GM21515 (cell line): ENCODE results near the gene CINP.
"Not testable (repeated sequence)": the region's sequence is repeated elsewhere in the genome, so short reads cannot be mapped to it uniquely, and the experiment has no call there.

Experiments
- ATAC-seq: cut with Tn5 transposase; IDR thresholded peaks from one replicate; pipeline ENCODE4 v1.9.1; 2021; ENCODE audit not compliant: unreplicated experiment

The CINP gene

DNA sequence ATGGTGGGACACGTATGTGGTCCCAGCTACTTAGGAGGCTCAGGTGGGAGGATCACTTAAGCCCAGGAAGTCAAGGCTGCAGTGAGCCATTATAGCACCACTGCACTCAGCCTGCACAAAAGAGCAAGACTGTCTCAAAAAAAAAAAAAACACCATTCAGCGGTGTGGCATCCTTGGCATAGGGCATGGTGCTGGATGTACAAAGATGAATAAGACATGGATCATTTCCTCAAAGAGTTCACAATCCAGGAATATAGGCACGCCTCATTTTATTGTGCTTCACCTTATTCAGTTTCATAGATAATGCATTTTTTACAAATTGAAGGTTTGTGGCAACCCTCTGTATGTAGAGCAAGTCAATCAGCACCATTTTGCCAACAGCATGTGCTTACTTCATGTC lies 6.4 kb downstream of the CINP start:
- no peak for ATAC-seq

DNA sequence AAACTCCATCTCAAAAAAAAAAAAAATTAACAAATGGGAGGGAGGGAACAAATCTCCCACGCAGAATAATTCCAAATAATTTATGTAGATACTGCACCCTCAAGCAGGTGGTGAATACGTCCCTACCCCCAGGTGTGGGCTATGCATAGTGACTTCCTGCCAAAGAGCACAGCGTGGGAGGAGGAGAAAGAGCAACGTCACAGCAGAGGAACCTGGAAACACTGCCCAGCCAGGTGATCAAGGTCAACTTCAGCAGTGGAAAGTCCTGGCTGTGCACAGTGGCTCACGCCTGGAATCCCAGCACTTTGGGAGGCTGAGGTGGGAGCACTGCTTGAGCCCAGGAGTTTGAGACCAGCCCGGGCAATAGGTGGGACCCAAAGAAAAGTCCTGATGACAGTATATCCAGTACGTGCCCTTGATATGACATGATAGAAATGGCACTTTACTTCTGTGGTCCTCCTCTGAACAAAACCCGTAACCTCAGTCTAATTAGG lies 9.5 kb downstream of the CINP start:
- no peak for ATAC-seq

DNA sequence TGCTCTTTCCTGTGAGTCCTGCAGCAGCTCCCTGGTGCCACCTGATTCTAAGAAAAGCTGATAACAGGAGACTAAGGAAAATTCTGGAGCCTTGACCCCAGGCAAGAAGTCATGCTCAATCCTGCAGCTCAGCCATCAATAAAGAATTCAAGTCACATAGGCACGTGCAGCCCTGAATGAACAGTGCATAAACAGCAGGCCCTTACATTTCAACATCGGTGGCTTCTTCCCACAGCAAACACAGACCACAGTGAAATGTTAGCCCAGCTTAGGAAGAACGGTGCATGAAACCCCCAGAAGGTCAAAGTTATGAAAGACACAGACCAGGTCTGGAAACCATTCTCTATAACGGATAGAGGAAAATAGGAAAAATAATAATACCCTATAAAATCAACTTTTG lies 10.5 kb downstream of the CINP start:
- ATAC-seq: no peak

DNA sequence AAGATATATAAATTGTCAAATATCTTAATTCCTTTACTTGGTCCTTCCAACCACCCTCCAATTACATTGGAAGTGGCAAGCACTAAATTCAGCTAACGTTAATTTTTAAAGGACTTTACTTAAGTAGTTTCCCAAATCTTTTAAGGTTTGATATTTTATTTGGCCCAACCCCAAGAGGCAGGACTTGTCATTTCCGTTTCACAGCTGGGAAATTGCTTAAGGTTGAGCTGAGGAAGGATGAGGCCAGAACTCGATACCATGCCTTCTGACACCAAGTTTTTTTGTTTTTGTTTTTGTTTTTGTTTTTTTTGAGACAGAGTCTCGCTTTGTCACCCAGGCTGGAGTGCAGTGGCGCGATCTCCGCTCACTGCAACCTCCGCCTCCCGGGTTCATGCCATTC lies 11.1 kb downstream of the CINP start:
- not testable (repeated sequence) for ATAC-seq

DNA sequence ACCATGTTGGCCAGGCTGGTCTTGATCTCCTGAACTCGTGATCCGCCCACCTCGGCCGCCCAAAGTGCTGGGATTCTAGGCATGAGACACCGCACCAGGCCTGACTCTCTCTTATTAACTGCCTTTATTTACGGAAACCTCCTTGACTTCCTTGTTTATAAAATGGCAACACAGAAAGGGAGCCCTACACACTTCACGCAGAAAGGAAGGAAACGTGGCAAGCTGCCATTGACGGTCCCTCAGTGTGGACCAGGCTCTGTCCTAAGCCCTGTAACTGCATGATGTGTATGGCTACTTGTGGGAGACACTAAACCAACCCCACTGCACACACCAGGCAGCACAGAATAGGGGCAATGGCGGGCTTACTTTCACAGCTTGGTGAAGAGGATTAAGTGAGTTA lies 11.7 kb downstream of the CINP start:
- ATAC-seq: no peak

DNA sequence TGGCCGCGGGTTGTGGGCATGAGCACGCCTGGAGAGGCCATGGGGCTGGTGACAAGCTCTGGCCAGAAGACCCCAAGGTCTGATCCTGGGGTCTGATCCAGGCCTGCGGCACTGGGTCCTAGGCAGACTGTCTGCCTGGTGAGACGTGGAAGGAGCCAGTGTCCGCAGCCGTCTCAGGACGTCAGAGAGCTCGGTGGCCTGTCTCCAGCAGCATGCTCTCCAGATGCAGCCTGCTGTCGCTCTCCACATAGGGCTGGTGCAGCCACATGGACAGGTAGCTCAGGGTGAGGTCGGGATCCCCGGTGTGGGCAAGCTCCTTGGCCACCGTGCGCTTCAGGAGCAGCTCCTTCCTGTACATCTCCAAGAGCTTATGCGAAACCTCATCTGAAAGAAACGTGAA lies 14.3 kb downstream of the CINP start:
- ATAC-seq: no peak

DNA sequence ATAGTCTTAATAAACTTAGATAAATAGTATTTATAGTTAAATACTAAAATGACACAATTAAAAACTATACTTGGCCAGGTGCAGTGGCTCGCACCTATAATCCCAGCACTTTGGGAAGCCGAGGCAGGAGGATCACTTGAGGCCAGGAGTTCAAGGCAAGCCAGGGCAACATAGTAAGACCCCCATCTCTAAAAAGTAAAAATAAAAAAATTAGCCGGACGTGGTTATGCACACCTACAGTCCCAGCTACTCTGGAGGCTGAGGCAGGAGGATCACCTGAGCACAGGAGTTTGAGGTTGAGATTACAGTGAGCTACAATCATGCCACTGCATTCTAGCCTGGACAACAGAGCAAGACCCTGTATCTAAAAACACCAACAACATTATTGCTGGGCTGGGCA lies 16.0 kb downstream of the CINP start:
- no peak for ATAC-seq

DNA sequence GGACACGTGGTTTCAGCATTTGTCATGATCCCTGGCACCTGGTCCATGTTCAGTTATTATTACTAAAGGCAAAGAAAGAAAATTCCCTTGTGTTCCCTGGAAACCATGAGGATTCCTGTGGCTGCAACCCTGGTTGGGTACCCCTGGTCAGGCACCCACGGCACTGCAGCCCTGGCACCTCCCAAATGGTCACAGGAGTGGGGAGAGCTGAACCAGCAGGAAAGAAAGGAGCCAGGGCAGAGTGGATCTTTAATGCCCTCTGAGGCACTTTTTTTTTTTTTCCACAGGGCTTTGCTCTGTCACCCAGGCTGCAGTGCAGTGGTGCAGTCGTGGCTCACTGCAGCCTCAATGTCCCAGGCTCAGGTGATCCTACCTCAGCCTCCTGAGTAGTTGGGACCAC lies 17.5 kb downstream of the CINP start:
- no peak for ATAC-seq

DNA sequence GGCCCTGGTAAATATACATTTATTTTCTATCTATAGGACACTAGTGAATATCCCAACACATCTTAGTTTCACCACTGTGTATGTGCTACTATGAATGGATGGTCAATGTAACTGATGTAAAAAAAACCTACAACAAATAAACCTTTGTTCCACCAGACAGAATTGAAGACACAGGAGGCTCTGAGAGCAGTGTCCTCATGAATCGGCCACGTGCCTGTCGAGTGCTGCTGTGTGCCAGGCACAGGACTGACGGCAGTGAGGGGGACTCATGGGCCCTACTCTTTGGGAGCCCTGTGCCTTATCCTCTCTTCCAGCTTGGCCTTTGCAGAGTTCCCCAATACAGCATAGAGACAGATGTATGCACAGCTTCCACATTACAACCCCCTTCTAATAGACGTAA lies 18.2 kb downstream of the CINP start:
- ATAC-seq: no peak

DNA sequence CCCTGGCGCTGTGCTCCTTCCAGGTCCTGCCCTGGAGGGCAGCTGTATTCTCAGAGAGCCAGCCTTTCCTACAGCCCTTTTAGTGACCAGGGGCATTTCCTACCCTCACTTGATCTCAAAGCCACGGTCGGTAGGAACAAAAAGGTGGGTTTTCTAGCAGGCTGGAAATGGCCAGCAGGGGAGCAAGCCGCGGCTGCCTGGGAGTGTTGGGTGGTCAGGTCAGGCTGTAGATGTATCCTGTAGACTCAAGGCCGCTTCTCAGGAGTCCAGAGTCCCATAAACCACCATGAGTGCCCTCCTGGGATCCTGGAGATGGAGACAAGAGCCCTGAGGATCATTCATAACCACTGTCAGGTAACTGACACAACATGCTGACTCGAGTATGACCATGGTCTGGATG lies 18.6 kb downstream of the CINP start:
- ATAC-seq: no peak

DNA sequence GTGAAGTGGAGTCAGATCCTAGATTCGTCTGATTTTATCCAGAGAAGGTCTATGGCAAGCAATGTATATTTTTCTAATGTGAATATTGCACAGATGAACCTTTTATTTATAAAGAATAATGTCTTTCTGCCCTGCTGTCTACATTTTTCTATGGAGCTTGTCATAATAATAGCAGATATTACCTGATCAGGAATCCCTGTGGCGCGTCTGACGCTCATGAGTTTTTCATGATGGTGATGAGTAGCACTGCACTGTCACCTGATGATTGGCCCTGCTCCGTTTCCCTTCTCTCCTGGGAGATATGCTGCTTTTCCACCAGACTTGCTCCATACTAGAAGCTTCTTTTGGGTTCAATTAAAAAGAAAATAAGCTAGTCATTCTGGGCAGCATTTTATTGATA lies 20.5 kb downstream of the CINP start:
- no peak for ATAC-seq

DNA sequence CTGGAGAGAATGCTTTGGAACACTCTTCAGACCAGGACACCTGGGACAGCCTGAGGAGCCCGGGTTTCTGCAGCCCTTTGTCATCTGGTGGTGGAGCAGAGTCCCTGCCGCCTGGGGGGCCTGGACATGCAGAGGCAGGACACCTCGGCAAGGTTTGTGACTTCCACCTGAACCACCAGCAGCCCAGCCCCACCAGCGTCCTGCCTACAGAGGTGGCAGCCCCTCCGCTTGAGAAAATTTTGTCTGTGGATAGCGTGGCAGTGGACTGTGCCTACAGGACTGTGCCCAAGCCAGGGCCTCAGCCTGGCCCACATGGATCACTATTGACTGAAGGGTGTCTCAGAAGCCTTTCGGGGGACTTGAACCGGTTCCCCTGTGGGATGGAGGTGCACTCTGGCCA lies 21.1 kb downstream of the CINP start:
- no peak for ATAC-seq

DNA sequence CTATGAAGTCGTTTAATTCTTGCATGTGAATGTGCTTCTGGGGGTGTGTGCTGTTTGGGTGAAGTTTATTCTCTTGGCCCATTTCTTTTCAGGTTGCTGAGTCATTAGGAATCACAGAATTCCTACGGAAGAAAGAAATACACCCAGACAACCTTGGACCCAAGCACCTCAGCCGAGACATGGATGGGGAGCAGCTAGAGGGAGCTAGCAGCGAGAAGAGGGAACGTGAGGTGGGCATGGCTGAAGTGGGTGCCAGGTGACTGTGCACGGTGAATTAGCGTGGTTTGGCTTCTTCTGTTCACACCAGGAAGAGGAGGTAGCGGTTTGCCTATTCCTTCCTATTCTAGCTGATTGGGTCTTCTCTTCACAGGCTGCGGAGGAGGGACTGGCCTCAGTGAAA lies 24.0 kb downstream of the CINP start:
- ATAC-seq: no peak

DNA sequence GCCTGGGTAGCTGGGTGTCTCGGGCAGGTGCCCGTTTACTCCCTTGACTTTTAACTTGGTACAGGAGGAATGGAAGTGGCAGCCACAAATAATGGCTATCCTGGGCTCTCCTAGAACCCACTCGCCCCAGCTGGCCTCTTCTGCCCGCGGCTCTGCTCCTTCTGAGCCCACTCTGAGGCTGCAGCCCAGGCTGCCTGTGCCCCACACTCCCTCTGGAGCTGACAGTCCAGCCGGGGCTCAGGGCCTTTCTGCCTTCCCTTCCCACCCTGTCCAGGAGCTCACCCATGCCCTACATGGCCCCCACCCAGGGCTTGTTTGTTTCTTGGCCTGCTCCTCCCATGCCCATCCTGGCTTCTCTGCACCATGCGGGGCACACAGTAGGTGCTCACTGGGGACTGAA lies 27.5 kb downstream of the CINP start:
- no peak for ATAC-seq

DNA sequence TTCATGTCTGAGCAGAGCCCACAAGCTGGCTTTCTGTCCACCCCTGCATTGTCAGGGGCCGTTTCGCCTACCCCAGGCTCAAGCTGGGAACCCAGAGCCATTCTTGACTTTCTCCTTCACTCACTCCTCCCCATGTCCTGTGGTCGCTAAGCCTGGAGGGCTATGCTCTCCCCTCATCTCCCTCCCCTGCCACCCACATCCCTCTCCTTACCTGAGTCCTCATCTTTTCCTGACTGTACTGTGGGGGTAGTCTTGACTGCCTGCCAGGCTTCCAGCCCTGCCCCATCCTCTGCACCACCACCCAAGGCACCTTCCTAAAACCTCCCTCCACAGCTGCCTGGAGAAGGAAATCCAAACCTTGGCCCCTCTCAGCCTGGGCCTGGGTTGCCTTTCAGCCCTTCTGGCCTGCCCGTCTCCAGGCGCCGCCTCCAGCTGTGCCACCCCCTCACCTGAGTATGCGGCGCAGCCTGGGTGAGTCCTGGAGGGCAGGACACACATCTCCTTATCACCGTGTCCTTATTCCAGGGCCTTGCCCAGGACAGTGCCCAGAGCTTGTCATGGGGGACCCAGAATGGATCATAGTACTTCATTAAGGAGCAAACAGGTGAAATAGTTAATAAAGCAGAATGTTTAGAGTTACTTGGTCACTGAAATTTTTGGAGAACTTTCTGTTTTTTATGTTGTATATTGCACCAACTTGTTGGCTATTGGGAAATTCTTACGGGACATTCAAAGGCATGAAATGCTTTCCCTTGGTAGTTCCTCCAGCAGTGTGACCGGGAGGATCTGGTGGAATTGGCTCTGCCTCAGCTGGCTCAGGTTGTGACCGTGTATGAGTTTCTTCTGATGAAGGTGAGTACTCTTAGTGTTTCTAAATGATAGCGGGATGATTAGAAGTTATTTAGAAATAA lies 28.6 kb downstream of the CINP start:
- no peak for ATAC-seq

DNA sequence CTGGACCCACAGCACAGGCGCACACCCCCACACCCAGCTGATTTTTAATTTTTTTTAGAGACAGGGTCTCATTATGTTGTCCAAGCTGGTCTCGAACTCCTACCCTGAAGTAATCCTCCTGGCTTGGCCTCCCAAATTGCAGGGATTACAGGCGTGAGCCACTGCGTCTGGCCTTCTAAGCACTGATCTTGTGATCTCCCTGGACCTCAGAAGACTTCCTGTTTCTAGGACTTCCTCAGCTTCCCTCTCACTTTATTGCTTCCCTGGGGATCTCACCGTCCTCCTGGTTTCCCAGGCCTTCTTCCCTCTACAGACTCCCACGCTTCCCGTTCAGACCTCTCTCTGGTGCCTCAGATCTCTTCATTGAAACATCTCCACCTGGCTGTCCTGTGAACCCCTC lies 29.3 kb downstream of the CINP start:
- ATAC-seq: no peak

DNA sequence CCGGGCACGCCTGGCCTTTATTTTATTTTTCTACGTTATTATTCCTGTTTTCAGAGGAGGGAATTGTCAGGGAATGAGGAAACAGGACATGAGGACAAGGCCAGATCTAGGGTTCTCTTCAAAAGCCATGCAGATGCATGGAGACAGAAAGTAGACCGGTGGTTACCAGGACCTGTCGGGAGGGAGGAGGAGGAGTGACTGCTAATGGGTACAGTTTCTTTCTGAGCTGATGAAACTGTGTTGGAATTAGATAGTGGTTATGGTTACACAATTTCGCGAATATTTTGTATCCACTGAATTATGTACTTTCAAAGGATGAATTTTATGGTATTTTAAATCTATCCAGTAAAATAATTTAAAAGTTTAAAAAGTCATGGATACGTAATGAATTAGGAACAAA lies 31.9 kb downstream of the CINP start:
- ATAC-seq: no peak

DNA sequence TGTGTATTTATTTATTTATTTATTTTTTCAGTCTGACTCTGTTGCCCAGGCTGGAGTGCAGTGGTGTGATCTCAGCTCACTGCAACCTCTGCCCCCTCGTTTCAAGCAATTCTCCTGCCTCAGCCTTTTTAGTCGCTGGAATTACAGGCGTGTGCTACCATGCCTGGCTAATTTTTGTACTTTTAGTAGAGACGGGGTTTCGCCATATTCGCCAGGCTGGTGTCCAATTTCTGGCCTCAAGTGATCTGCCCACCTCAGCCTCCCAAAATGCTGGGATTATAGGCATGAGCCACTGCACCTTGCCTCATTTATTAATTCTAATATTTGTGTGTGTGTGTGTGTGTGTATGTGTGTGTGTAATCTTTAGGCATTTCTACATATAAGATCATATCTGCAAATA lies 33.3 kb downstream of the CINP start:
- ATAC-seq: not testable (repeated sequence)

DNA sequence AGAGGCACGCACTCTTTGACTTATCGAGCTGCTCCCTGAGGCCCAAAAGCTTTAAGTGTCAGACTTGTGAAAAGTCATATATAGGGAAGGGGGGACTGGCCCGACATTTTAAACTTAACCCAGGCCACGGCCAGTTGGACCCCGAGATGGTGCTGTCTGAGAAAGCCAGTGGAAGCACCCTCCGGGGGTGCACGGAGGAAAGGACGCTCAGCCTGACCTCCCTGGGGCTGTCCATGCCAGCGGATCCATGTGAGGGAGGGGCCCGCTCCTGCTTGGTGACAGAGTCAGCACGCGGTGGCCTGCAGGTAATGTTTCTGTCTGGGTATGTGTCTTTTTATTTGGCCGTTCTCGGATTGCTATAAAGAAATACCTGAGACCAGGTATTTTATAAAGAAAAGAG lies 36.1 kb downstream of the CINP start:
- no peak for ATAC-seq

DNA sequence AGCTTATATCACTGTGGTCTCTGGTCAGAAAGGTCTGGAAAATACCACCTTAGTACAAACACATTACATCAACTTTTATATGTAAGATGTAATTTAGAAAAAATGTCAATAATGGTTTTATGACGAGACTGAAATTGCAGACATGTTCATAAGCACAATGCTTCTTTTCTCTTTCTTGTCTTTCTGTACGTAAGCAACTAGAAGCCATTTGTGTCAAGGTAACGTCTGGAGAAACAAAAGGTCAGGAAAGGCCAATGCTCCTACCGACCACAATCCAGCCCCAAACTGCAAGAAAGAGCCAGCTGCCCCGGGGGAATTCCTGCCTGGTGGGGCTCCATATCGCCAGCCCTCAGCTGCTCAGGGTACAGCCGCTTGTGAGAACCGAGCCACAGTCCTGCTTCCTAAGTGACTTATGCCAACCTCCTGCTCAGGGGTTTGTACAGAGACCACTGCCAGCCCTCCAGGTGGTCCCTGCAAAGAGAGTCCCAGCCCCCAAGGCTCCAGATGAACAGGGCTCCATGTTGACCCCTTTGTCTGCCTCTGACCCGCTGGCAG lies 36.8 kb downstream of the CINP start:
- ATAC-seq: no peak

DNA sequence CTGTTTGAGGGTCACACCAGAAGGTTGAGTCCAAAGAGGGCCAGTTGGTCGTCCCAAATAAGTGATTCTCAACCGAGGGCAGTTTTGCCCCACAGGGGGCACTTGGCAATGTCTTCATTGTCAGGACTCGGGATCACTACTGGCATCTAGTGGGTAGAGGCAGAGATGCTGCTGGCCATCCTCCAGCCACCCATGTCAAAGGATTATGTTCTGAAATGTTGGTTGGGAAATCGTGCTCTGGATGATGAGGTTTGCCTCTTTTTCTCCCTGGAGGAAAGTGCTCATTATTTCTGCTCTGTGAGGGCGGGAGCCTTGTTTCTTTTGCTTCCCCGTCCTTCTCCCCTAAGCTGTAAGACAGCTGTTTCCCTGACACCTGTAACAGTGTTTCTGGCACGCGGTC lies 39.6 kb downstream of the CINP start:
- ATAC-seq: no peak
